ENCODE measurements around the gene HOXB4.
"Not testable (repeated sequence)": the region's sequence is repeated elsewhere in the genome, so short reads cannot be mapped to it uniquely, and the experiment has no call there.

The HOXB4 gene

GRCh38 chr17:48546137-48546923 lies 31.8 kb downstream of the HOXB4 start:
- no peak for DNase-seq

- no peak for DNase-seq
These were observed 32.6 kb downstream of the HOXB4 start for GRCh38 chr17:48545539-48545938.

- no peak for DNase-seq
These were observed 33.2 kb downstream of the HOXB4 start, which contains the start of gene HOXB2 for GRCh38 chr17:48545022-48545375. Gene HOXB2, minus strand, starts transcription at chr17:48545109. Its CDS starts 198 bp downstream, at chr17:48544911.

GRCh38 chr17:48544349-48545021 lies 33.7 kb downstream of the HOXB4 start:
- peak in 5 of 6 experiments; percentile 19 to 57 (median 41) for DNase-seq

GRCh38 chr17:48543854-48544348 lies 34.2 kb downstream of the HOXB4 start:
- peak in 3 of 6 experiments; percentile 47 to 57 (median 56) for DNase-seq

- peak in 5 of 6 experiments; percentile 38 to 74 (median 61) for DNase-seq
These were observed 34.9 kb downstream of the HOXB4 start for GRCh38 chr17:48543107-48543853.

- DNase-seq, result no peak
These were observed 35.4 kb downstream of the HOXB4 start for GRCh38 chr17:48542698-48543106.

GRCh38 chr17:48542114-48542656 lies 36.0 kb downstream of the HOXB4 start:
- peak in 3 of 6 experiments; percentile 45 to 57 (median 53) for DNase-seq

- peak in 4 of 6 experiments; percentile 41 to 57 (median 56) for DNase-seq
These were observed 36.5 kb downstream of the HOXB4 start for GRCh38 chr17:48541577-48542113.

- DNase-seq, result peak in 1 of 6 experiments; percentile 25
These were observed 37.0 kb downstream of the HOXB4 start for GRCh38 chr17:48541036-48541576.

GRCh38 chr17:48540213-48540612 lies 37.9 kb downstream of the HOXB4 start:
- DNase-seq, result no peak

GRCh38 chr17:48539177-48539576 lies 39.0 kb downstream of the HOXB4 start:
- no peak for DNase-seq

GRCh38 chr17:48537316-48537715 lies 40.8 kb downstream of the HOXB4 start:
- no peak for DNase-seq

GRCh38 chr17:48535793-48536559 lies 42.2 kb downstream of the HOXB4 start:
- not testable (repeated sequence) for DNase-seq

- DNase-seq, result no peak
These were observed 45.9 kb downstream of the HOXB4 start for GRCh38 chr17:48532261-48532660.

GRCh38 chr17:48530887-48531272 lies 47.3 kb downstream of the HOXB4 start, which contains the start of gene HOXB1:
Gene HOXB1, minus strand, starts transcription at chr17:48531011. Its CDS starts 107 bp downstream, at chr17:48530904.
- DNase-seq, result no peak

- DNase-seq, result no peak
These were observed 47.8 kb downstream of the HOXB4 start for GRCh38 chr17:48530208-48530886.

GRCh38 chr17:48529683-48530009 lies 48.5 kb downstream of the HOXB4 start:
- DNase-seq, result no peak

- DNase-seq, result no peak
These were observed 49.0 kb downstream of the HOXB4 start for GRCh38 chr17:48528936-48529682.
